Right cardiac atrium (tissue), 5 donors: ENCODE measurements around the gene PACRG. TPM values are rescaled to one million over a fixed set of nuclear protein-coding genes. Genes with fewer than 3 reads are reported as not detected.

ENCODE experiments used
- ATAC-seq, 2 donors: fragments of 200-7000 bp; cut with Tn5 transposase; one replicate each; pipeline versions ENCODE4 v1.8.0 to v1.9.1; 2020; ENCODE audit warnings: moderate library complexity in 2 of 2, mild to moderate bottlenecking in 1 of 2
- DNase-seq, 3 donors: peaks; one replicate each; pipeline ENCODE4 v3.0.0-alpha.2; 2020
- H3K27ac ChIP-seq: one replicate; pipeline ENCODE4 v1.5.1; 2013; ENCODE audit warnings: mild to moderate bottlenecking, low read length, control low read depth, moderate library complexity
- H3K27me3 ChIP-seq: one replicate; pipeline ENCODE4 v1.6.1; 2013; ENCODE audit not compliant: control insufficient read depth, insufficient read depth
- H3K4me1 ChIP-seq: one replicate; pipeline ENCODE4 v1.6.1; 2013; ENCODE audit warnings: low read length; ENCODE audit not compliant: control insufficient read depth, insufficient read depth
- H3K4me3 ChIP-seq: one replicate; pipeline ENCODE4 v1.5.1; 2013; ENCODE audit warnings: low read length, control low read depth
- H3K9me3 ChIP-seq: one replicate; pipeline ENCODE4 v1.6.1; 2013; ENCODE audit warnings: low read length; ENCODE audit not compliant: control insufficient read depth
- WGBS: extraction: QIAGEN DNeasy Blood & Tissue Kit; methylation state at CpG from one replicate; pipeline ENCODE4 v1.1.7; 2013; 5-methylcytosine and 5-hydroxymethylcytosine counted together
- intact Hi-C, 4 donors: fragments of 100-400 bp; cut with DNase I; formaldehyde crosslinking; loops; one replicate each; pipeline versions ENCODE4 v1.11.0 to v1.14.0; 2022 to 2023
- polyA plus RNA-seq: library from polyadenylated mRNA; stranded (reverse); fragments of 200-250 nt; gene quantifications from one replicate; pipeline ENCODE4 v1.2.3, GENCODE V29; 2013
- total RNA-seq, 4 donors: library from RNA; stranded (reverse); fragmentation: NEBNext Ultra II Directional; extraction: Animal tissue kit (Norgen Biotek cat#: 25700); gene quantifications; one replicate each; pipeline ENCODE4 v1.2.1, GENCODE V29; 2021
- donor health status: healthy with polysubstance abuse.
- donor health status: DM: no; HTN: yes; CAD: no.
- donor health status: DM: no; HTN: no; CAD: no.
- donor health status: DM: no; HTN: yes; CAD: no; lungs with severe emphysema.
- donor health status: DM: yes; HTN: yes; CAD: no.

Gene PACRG
- total and polyA plus RNA-seq, 5 donors = 3.9 to 9.4 (median 4.9) TPM

DNA sequence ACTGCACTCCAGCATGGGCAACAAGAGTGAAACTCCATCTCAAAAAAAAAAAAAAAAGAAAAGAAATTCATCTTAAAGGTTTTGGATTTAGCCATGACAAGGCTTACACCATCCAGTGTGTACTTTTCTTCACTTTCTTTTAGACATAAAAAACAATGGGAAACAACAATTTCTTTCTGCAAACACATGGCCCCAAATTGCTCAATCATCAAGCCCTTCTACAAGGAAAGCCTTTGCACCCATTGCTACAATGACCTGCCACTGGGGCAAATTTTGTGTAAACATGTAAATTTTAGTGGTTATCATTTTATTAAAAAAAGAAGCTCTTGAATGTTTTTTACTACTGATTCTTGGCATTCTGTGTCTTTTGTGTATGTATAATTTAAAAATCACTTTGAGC, 554.9 kb downstream of the PACRG start:
- H3K9me3 ChIP-seq = no peaks in the 10 kb centered on the region
- no peaks in the 10 kb centered on the region for H3K27me3 ChIP-seq
- no peak overlapping the region for H3K27ac ChIP-seq
- ATAC-seq (no peak), DNase-seq (no peak)
- H3K4me1 ChIP-seq = no peaks in the 10 kb centered on the region
- no peak overlapping the region for H3K4me3 ChIP-seq
- intact Hi-C loops = no loop called here

DNA sequence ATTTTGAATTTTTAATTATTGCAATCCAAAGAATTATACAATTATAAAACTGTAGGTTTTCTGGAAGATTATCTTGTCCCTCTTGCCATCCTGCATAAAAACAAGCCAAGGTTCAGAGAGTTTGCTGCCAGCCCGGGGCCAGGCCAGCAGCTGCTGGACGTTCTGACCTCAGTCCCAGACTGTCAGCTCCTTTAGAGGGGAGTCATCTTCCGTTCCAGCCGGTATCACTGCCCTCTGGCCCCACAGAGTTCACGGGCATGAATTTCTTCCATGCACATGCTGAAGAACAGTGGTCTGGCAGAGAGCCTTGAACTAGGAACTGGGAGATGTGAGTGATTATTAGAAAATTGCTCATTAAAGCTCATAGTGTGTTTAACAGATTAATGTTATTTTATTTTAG, 556.4 kb downstream of the PACRG start:
- no peak overlapping the region for H3K27ac ChIP-seq
- H3K4me1 ChIP-seq = no peaks in the 10 kb centered on the region
- no peaks in the 10 kb centered on the region for H3K9me3 ChIP-seq
- H3K4me3 ChIP-seq = no peak overlapping the region
- H3K27me3 ChIP-seq = no peaks in the 10 kb centered on the region
- WGBS = 22% methylated on average over 5 of the region's 5 CpGs
- ATAC-seq = peak; percentile 25 to 75
- no peak for DNase-seq
- intact Hi-C loops = no loop called here

DNA sequence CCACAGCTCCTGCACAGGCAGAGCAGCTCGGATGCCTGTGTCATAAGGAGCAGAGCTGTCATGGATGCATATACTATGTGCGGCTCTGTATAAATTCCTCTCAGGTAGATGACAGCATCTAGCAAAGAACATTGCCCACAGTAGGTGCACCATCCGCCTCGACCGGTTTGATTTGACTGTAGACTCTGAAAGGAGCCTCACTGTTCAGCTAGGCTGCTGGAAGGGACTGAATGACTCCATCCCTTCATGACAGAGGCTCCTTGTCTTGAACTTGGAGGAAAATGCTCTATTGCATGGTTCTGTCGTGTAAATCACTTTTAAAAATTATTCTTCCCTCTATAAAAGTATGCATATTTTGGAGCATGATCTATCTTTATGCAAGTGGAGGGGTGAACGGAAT, 557.9 kb downstream of the PACRG start:
- DNase-seq (no peak), ATAC-seq (no peak)
- H3K27me3 ChIP-seq = no peaks in the 10 kb centered on the region
- H3K4me1 ChIP-seq = no peaks in the 10 kb centered on the region
- no peak overlapping the region for H3K27ac ChIP-seq
- no peaks in the 10 kb centered on the region for H3K9me3 ChIP-seq
- H3K4me3 ChIP-seq = no peak overlapping the region
- intact Hi-C loops = no loop called here
- WGBS = 82% methylated on average over 7 of the region's 7 CpGs

DNA sequence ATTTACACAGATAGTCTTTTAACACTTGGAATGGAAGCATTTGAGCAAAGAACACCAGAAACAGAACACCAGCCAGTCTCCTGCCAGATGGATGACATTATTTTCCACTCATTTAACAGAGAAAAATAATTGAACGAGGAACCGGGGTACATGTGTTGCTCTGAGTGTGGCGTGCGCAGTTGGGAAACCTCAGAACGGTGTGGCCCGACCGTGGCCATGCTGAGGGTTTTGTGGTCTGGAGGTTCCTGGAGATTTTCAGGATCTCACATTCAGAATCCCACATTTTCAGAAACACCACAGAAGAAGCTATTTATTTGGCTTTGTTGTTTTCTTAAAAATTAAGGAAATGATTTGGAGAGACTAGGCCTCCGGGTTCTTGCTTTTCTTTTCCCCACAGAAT, 559.9 kb downstream of the PACRG start:
- DNase-seq (no peak), ATAC-seq (no peak)
- H3K4me3 ChIP-seq = no peak overlapping the region
- no peaks in the 10 kb centered on the region for H3K9me3 ChIP-seq
- intact Hi-C loops = no loop called here
- H3K4me1 ChIP-seq = no peaks in the 10 kb centered on the region
- H3K27ac ChIP-seq = no peak overlapping the region
- 93% methylated on average over 8 of the region's 8 CpGs for WGBS
- H3K27me3 ChIP-seq = no peaks in the 10 kb centered on the region

DNA sequence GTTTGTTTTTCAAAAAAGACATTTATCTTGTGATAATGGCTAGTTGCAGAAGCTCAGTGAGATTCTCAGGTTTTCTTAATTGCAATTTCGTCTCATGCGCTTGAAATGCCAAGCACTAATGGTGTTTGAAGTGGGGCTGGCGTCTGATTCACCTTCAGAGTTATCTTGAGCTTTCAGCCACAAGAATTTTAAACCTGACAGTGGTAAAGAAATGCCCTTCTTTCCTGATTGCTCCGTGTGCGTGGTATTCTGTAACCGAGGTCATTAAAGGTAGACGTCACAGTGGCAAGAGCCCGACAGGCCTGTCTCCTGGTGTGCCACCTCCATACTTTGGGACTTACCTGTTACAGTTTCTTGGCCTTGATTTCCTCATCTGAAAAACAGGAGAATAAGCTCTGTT, 560.3 kb downstream of the PACRG start:
- DNase-seq (no peak), ATAC-seq (no peak)
- intact Hi-C loops = no loop called here
- WGBS = 71% methylated on average over 8 of the region's 8 CpGs
- Histone ChIP-seq H3K9me3 (no peaks in the 10 kb centered on the region), H3K4me1 (no peaks in the 10 kb centered on the region), H3K27me3 (no peaks in the 10 kb centered on the region), H3K4me3 (no peak overlapping the region), H3K27ac (peak overlapping the region; percentile 13)

DNA sequence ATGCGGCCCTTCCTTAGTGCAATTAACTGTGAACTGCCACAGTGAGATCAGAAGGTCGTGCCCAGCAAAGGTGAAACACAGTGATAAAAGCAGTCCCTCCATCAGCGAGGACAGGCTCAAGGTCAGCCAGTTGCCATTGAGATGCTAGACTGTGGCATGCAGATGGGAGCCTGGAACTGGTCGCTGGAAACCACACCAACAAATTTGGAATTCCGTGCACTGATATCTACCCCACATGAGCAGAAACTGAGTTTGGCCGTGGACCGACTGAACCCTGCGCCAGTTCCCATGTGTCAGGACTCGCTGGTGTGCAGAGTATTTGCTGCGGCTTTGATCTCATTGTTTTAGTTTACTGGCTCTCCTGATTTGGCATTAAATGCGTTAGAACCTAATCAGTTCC, 561.1 kb downstream of the PACRG start:
- no peaks in the 10 kb centered on the region for H3K27me3 ChIP-seq
- peak overlapping the region; percentile 73 for H3K27ac ChIP-seq
- ATAC-seq (peak; percentile 69 to 89), DNase-seq (peak; percentile 21 to 75 (median 65))
- no peak overlapping the region for H3K4me3 ChIP-seq
- no peaks in the 10 kb centered on the region for H3K9me3 ChIP-seq
- intact Hi-C loops = no loop called here
- no peaks in the 10 kb centered on the region for H3K4me1 ChIP-seq
- WGBS = 69% methylated on average over 11 of the region's 11 CpGs

DNA sequence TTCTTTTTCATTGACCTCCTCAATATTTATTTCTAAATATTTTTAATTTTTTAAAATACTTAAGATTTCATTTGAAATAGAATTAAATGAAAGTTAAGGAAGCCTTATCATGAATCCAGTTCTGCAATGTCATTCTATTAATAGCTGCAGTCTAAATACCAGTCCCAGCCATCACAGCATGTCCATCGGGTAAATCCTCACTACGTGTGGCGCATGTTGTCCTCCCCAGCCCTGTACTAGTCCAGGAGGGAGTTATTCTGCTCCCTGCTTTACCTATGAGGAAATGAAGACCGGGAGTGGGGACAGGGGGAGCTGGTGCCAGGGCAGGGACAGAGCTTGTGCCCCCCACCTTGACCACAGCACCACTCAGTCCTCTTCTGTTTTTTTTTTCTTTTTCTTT, 561.7 kb downstream of the PACRG start:
- no peaks in the 10 kb centered on the region for H3K4me1 ChIP-seq
- intact Hi-C loops = no loop called here
- peak overlapping the region; percentile 71 for H3K27ac ChIP-seq
- no peak for DNase-seq
- no peak overlapping the region for H3K4me3 ChIP-seq
- ATAC-seq = peak; percentile 75 to 77
- 69% methylated on average over 4 of the region's 4 CpGs for WGBS
- H3K9me3 ChIP-seq = no peaks in the 10 kb centered on the region
- no peaks in the 10 kb centered on the region for H3K27me3 ChIP-seq

DNA sequence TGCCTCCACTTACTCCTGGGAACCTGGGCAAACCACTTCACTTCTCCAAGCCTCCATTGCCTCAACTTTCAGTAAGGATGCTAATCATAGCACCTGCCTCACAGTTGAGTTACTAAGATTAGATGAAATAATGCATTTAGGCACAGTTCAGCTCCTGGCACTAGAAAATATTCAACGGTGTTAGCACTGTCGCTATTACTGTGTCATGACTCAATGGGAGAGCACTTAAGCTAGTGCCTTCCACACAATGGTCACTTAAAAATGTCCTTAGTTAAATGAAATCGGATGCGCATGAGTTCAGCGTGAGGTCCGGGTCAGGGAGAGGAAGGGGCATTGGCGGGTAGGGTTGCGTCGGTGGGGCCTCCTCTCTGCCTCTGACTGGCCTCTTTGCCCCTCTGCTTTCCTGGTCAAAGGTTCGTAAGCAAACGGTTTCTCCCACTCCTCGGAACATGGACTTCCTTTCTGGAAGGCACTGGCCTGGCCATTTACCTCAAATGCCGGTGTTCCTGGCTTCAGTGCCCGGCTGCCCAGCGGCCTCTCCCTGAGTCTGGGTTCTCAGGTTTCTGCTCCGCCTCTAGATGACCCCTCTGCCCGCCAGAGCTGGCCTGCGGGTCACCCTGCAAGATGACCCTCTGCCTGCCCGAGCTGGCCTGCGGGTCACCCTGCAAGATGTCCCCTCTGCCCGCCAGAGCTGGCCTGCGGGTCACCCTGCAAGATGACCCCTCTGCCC, 562.9 kb downstream of the PACRG start:
- no peaks in the 10 kb centered on the region for H3K9me3 ChIP-seq
- no peak overlapping the region for H3K27ac ChIP-seq
- intact Hi-C loops = no loop called here
- no peak for DNase-seq
- no peak for ATAC-seq
- WGBS = 90% methylated on average over 22 of the region's 22 CpGs
- H3K4me3 ChIP-seq = no peak overlapping the region
- no peaks in the 10 kb centered on the region for H3K4me1 ChIP-seq
- H3K27me3 ChIP-seq = no peaks in the 10 kb centered on the region

DNA sequence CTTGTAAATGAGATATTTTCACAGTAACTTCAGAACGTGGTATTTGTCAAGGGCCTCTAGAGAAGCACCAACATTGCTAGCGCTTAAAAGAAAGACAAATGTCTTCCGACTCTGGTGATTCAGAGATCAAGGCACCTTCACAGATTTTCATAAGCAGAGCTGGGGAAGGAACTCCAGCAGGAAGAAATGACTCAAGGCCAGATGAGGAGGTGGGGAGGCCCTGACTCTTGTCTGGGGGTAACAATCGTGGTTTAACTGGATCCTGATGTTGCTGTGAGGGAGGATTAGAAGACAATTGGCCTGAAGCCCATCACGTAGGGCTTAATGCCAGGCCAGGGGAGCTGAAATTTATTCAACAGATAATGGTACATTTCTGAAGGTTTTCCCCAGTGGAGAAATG, 563.8 kb downstream of the PACRG start:
- intact Hi-C loops = no loop called here
- Histone ChIP-seq H3K27ac (no peak overlapping the region), H3K4me3 (no peak overlapping the region), H3K9me3 (no peaks in the 10 kb centered on the region), H3K27me3 (no peaks in the 10 kb centered on the region), H3K4me1 (no peaks in the 10 kb centered on the region)
- no peak for ATAC-seq
- 62% methylated on average over 5 of the region's 5 CpGs for WGBS
- DNase-seq = peak in 1 of 3 donors; percentile 14

DNA sequence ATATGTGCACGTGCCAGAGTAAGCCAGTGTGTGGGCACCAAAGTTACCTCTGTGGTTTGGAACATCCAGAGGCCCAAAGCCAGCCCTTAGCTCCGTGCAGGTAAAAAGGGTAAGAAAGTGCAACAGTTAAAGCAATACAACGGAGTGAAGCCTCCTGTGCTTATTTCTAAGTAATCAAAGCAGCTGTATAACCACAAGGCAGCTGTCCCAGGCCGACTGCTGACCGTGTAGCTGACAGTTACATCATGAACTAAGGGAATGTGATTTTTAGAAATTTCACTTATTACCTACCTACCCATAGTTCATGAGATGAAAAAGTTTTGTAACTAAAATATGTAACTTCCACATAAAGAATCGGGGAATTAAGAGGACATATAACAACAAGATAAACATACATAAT, 565.5 kb downstream of the PACRG start:
- WGBS = 66% methylated on average over 6 of the region's 6 CpGs
- no peak overlapping the region for H3K4me3 ChIP-seq
- intact Hi-C loops = no loop called here
- H3K27me3 ChIP-seq = no peaks in the 10 kb centered on the region
- ATAC-seq = no peak
- no peak for DNase-seq
- no peaks in the 10 kb centered on the region for H3K4me1 ChIP-seq
- H3K9me3 ChIP-seq = no peaks in the 10 kb centered on the region
- H3K27ac ChIP-seq = no peak overlapping the region

DNA sequence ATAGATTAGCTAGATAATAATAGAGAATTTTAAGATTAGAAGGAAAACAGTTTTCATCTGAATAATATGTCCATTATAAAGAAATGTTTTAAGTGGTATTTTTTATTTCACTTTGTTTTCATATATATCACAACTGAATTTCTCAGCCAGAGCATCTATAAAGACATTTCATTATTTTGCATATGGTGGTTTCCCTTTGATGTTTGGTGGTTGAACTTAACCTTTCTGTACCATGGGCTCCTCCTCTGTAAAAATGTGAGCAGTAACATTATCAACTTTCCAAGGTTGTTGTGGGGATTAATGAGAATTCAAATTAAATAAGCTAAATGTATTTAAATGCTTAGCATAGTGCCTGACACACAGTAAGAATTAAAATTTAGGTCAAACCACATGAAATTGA, 567.0 kb downstream of the PACRG start:
- H3K27ac ChIP-seq = no peak overlapping the region
- H3K27me3 ChIP-seq = no peaks in the 10 kb centered on the region
- intact Hi-C loops = no loop called here
- ATAC-seq (no peak), DNase-seq (no peak)
- H3K9me3 ChIP-seq = no peaks in the 10 kb centered on the region
- H3K4me3 ChIP-seq = no peak overlapping the region
- H3K4me1 ChIP-seq = no peaks in the 10 kb centered on the region
